ENCODE measurements around the gene ESYT1.
"Not testable (repeated sequence)": the region's sequence is repeated elsewhere in the genome, so short reads cannot be mapped to it uniquely, and the experiment has no call there.

The ESYT1 gene

GRCh38 chr12:56117082-56117706, 10.9 kb upstream of the ESYT1 start:
- H3K9me3 Mint-ChIP-seq, ATAC-seq, H3K27me3 Mint-ChIP-seq: not testable (repeated sequence)
- H3K36me3 Mint-ChIP-seq: peaks cover 44% of the 10 kb centered on the region
- peak overlapping the region; percentile 100 for H3K4me3 Mint-ChIP-seq
- H3K4me1 Mint-ChIP-seq: peaks cover 30% of the 10 kb centered on the region
- H3K27ac Mint-ChIP-seq: peak overlapping the region; percentile 91

GRCh38 chr12:56117778-56118687, 10.0 kb upstream of the ESYT1 start, which contains the start of gene ZC3H10:
ZC3H10 (plus strand) TSS chr12:56118266; CDS start chr12:56120563, 2,297 bp downstream.
- peak; percentile 94 for ATAC-seq
- Mint-ChIP-seq H3K9me3 (no peaks in the 10 kb centered on the region), H3K4me1 (peaks cover 30% of the 10 kb centered on the region), H3K36me3 (peaks cover 37% of the 10 kb centered on the region), H3K4me3 (peak within 1 kb of the TSS; percentile 100), H3K27me3 (no peaks in the 10 kb centered on the region), H3K27ac (peak within 1 kb of the TSS; percentile 91)

- Mint-ChIP-seq H3K4me1 (peaks cover 30% of the 10 kb centered on the region), H3K36me3 (peaks cover 29% of the 10 kb centered on the region), H3K27me3 (no peaks in the 10 kb centered on the region), H3K9me3 (no peaks in the 10 kb centered on the region), H3K4me3 (peak overlapping the region; percentile 100), H3K27ac (peak overlapping the region; percentile 91)
- ATAC-seq: peak; percentile 3
Measured at GRCh38 chr12:56118688-56119357, 9.2 kb upstream of the ESYT1 start.

- Mint-ChIP-seq H3K4me3 (peak overlapping the region; percentile 100), H3K36me3 (peaks cover 26% of the 10 kb centered on the region), H3K9me3 (no peaks in the 10 kb centered on the region), H3K4me1 (peaks cover 30% of the 10 kb centered on the region), H3K27ac (peak overlapping the region; percentile 91), H3K27me3 (no peaks in the 10 kb centered on the region)
- no peak for ATAC-seq
Measured at GRCh38 chr12:56119361-56119796, 8.7 kb upstream of the ESYT1 start.

GRCh38 chr12:56120158-56120846, 7.8 kb upstream of the ESYT1 start:
- Mint-ChIP-seq H3K4me3 (no peak overlapping the region), H3K4me1 (peaks cover 30% of the 10 kb centered on the region), H3K9me3 (no peaks in the 10 kb centered on the region), H3K36me3 (peaks cover 26% of the 10 kb centered on the region), H3K27ac (no peak overlapping the region), H3K27me3 (no peaks in the 10 kb centered on the region)
- ATAC-seq: no peak

- Mint-ChIP-seq H3K36me3 (peaks cover 26% of the 10 kb centered on the region), H3K9me3 (no peaks in the 10 kb centered on the region), H3K27ac (peak overlapping the region; percentile 27), H3K4me3 (no peak overlapping the region), H3K27me3 (no peaks in the 10 kb centered on the region), H3K4me1 (peaks cover 36% of the 10 kb centered on the region)
- ATAC-seq: no peak
Measured at GRCh38 chr12:56121204-56121870, 6.7 kb upstream of the ESYT1 start.

GRCh38 chr12:56122637-56123036, 5.4 kb upstream of the ESYT1 start:
- ATAC-seq: no peak
- Mint-ChIP-seq H3K4me3 (no peak overlapping the region), H3K36me3 (peaks cover 13% of the 10 kb centered on the region), H3K9me3 (no peaks in the 10 kb centered on the region), H3K27ac (peak overlapping the region; percentile 27), H3K27me3 (no peaks in the 10 kb centered on the region), H3K4me1 (peaks cover 47% of the 10 kb centered on the region)

GRCh38 chr12:56124133-56124532, 3.9 kb upstream of the ESYT1 start:
- no peaks in the 10 kb centered on the region for H3K9me3 Mint-ChIP-seq
- H3K27me3 Mint-ChIP-seq: no peaks in the 10 kb centered on the region
- H3K36me3 Mint-ChIP-seq: peaks cover 10% of the 10 kb centered on the region
- peaks cover 49% of the 10 kb centered on the region for H3K4me1 Mint-ChIP-seq
- no peak for ATAC-seq
- H3K27ac Mint-ChIP-seq: peak overlapping the region; percentile 40
- no peak overlapping the region for H3K4me3 Mint-ChIP-seq

- Mint-ChIP-seq H3K9me3 (no peaks in the 10 kb centered on the region), H3K36me3 (peaks cover 17% of the 10 kb centered on the region), H3K4me1 (peaks cover 58% of the 10 kb centered on the region), H3K27ac (peak overlapping the region; percentile 93), H3K4me3 (peak overlapping the region; percentile 17), H3K27me3 (no peaks in the 10 kb centered on the region)
- ATAC-seq: no peak
Measured at GRCh38 chr12:56126732-56127239, 1.3 kb upstream of the ESYT1 start.

GRCh38 chr12:56127485-56127887, 581 bp upstream of the ESYT1 start:
- Mint-ChIP-seq H3K9me3 (no peaks in the 10 kb centered on the region), H3K4me3 (peak overlapping the region; percentile 100), H3K4me1 (peaks cover 65% of the 10 kb centered on the region), H3K36me3 (peaks cover 24% of the 10 kb centered on the region), H3K27ac (peak overlapping the region; percentile 93), H3K27me3 (no peaks in the 10 kb centered on the region)
- no peak for ATAC-seq

- peaks cover 33% of the 10 kb centered on the region for H3K36me3 Mint-ChIP-seq
- H3K27ac Mint-ChIP-seq: peak overlapping the region; percentile 93
- peak overlapping the region; percentile 100 for H3K4me3 Mint-ChIP-seq
- peaks cover 68% of the 10 kb centered on the region for H3K4me1 Mint-ChIP-seq
- ATAC-seq: no peak
- no peaks in the 10 kb centered on the region for H3K9me3 Mint-ChIP-seq
- H3K27me3 Mint-ChIP-seq: no peaks in the 10 kb centered on the region
Measured at GRCh38 chr12:56128670-56129205, 671 bp downstream of the ESYT1 start.

- Mint-ChIP-seq H3K36me3 (peaks cover 39% of the 10 kb centered on the region), H3K4me1 (peaks cover 68% of the 10 kb centered on the region)
Measured at GRCh38 chr12:56129206-56129941, 1.3 kb downstream of the ESYT1 start.

GRCh38 chr12:56129942-56130495, 2.0 kb downstream of the ESYT1 start:
- Mint-ChIP-seq H3K27me3 (no peaks in the 10 kb centered on the region), H3K4me3 (peak overlapping the region; percentile 100), H3K36me3 (peaks cover 41% of the 10 kb centered on the region), H3K9me3 (no peaks in the 10 kb centered on the region), H3K4me1 (peaks cover 68% of the 10 kb centered on the region), H3K27ac (peak overlapping the region; percentile 93)
- no peak for ATAC-seq

More at GRCh38 chr12:56129206-56129941, 1.3 kb downstream of the ESYT1 start:
- peak overlapping the region; percentile 93 for H3K27ac Mint-ChIP-seq
- H3K9me3 Mint-ChIP-seq: no peaks in the 10 kb centered on the region
- peak; percentile 69 for ATAC-seq
- H3K4me3 Mint-ChIP-seq: peak overlapping the region; percentile 100
- H3K27me3 Mint-ChIP-seq: no peaks in the 10 kb centered on the region
